CD14-positive monocyte (primary cell): ENCODE data around the gene OR2T27. TPM values are rescaled to one million over a fixed set of nuclear protein-coding genes. Genes with fewer than 3 reads are reported as not detected.
A peak's percentile ranks its signal among the peaks of the same experiment; 100 is the strongest.

Experiments
- DNase-seq, 3 donors: peaks; one replicate each; pipeline ENCODE4 v3.0.0-alpha.2; 2011 to 2022
- H2AFZ ChIP-seq: 2 replicates; pipeline ENCODE4 v1.6.0; 2012; ENCODE audit warnings: mild to moderate bottlenecking, low read depth, low read length, inconsistent platforms; ENCODE audit not compliant: insufficient read depth, poor library complexity, severe bottlenecking
- H3K27ac ChIP-seq, 2 donors: 1 replicate in 1 of 2; 2 replicates in 1 of 2; pipeline ENCODE4 v1.5.1; 2012 to 2013; ENCODE audit warnings: low read length in 2 of 2, control low read depth in 1 of 2, inconsistent platforms in 1 of 2, low read depth in 1 of 2, mild to moderate bottlenecking in 1 of 2
- H3K27me3 ChIP-seq, 2 donors: one replicate each; pipeline versions ENCODE4 v1.6.0 to v1.6.1; 2011 to 2013; ENCODE audit warnings: low read length in 2 of 2; ENCODE audit not compliant: control insufficient read depth in 2 of 2, insufficient read depth in 2 of 2
- H3K36me3 ChIP-seq, 2 donors: replicated peaks in 1 of 2; 1 replicate in 1 of 2; 2 replicates in 1 of 2; pipeline versions ENCODE4 v1.5.1 to v1.6.1; 2012 to 2013; ENCODE audit warnings: low read length in 2 of 2, control low read depth in 1 of 2, inconsistent platforms in 1 of 2, mild to moderate bottlenecking in 1 of 2; ENCODE audit not compliant: insufficient read depth in 2 of 2, control insufficient read depth in 1 of 2
- H3K4me1 ChIP-seq, 2 donors: 1 replicate in 1 of 2; 2 replicates in 1 of 2; pipeline versions ENCODE4 v1.5.1 to v1.6.1; 2012 to 2013; ENCODE audit warnings: low read length in 2 of 2, control low read depth in 1 of 2, inconsistent platforms in 1 of 2, mild to moderate bottlenecking in 1 of 2, moderate library complexity in 1 of 2; ENCODE audit not compliant: insufficient read depth in 2 of 2, control insufficient read depth in 1 of 2
- H3K4me2 ChIP-seq: replicated peaks from 2 replicates; pipeline ENCODE3; 2012; ENCODE audit warnings: low read length, moderate library complexity, mild to moderate bottlenecking; ENCODE audit not compliant: poor library complexity, severe bottlenecking; ENCODE audit errors: extremely low read depth
- H3K4me3 ChIP-seq, 3 experiments: fragments of 200-600 bp in 1 of 3; sonication (generic) in 1 of 3; replicated peaks in 1 of 3; 1 replicate in 2 of 3; 2 replicates in 1 of 3; pipeline ENCODE4 v1.5.1; 2011 to 2013; ENCODE audit warnings: low read length in 3 of 3, mild to moderate bottlenecking in 3 of 3, control low read depth in 2 of 3, low read depth in 2 of 3, inconsistent platforms in 1 of 3, moderate library complexity in 1 of 3
- H3K79me2 ChIP-seq: 2 replicates; pipeline ENCODE4 v1.6.0; 2012; ENCODE audit warnings: mild to moderate bottlenecking, control low read depth, inconsistent platforms, low read length, moderate library complexity; ENCODE audit not compliant: insufficient read depth
- H3K9ac ChIP-seq: 2 replicates; pipeline ENCODE4 v1.6.0; 2017; ENCODE audit warnings: low read length, mild to moderate bottlenecking; ENCODE audit not compliant: insufficient read depth, poor library complexity, severe bottlenecking
- H3K9me3 ChIP-seq, 2 donors: replicated peaks in 1 of 2; 1 replicate in 1 of 2; 2 replicates in 1 of 2; pipeline versions ENCODE4 v1.5.1 to v1.6.1; 2012 to 2013; ENCODE audit warnings: low read length in 2 of 2, control low read depth in 1 of 2; ENCODE audit not compliant: control insufficient read depth in 1 of 2, insufficient read depth in 1 of 2
- H4K20me1 ChIP-seq: 2 replicates; pipeline ENCODE4 v1.6.0; 2012; ENCODE audit warnings: mild to moderate bottlenecking, low read length, control low read depth, moderate library complexity; ENCODE audit not compliant: insufficient read depth
- H3K27ac Mint-ChIP-seq, 7 donors: one replicate each; pipeline ENCODE4 v1.8.0; 2020; ENCODE audit warnings: mild to moderate bottlenecking in 7 of 7, mixed read lengths in 7 of 7, moderate library complexity in 6 of 7, inconsistent platforms in 2 of 7
- H3K27me3 Mint-ChIP-seq, 3 donors: one replicate each; pipeline ENCODE4 v1.8.0; 2021 to 2022; ENCODE audit warnings: low read depth in 3 of 3, mild to moderate bottlenecking in 3 of 3, mixed read lengths in 3 of 3, moderate library complexity in 3 of 3, inconsistent platforms in 1 of 3
- H3K36me3 Mint-ChIP-seq, 2 donors: one replicate each; pipeline ENCODE4 v1.8.0; 2020; ENCODE audit warnings: mixed read lengths in 2 of 2, inconsistent platforms in 1 of 2, mild to moderate bottlenecking in 1 of 2
- H3K4me1 Mint-ChIP-seq: one replicate; pipeline ENCODE4 v1.8.0; 2020; ENCODE audit warnings: mild to moderate bottlenecking, mixed read lengths
- H3K4me3 Mint-ChIP-seq, 2 donors: one replicate each; pipeline ENCODE4 v1.8.0; 2020; ENCODE audit warnings: mild to moderate bottlenecking in 2 of 2, mixed read lengths in 2 of 2, moderate library complexity in 1 of 2
- H3K9me3 Mint-ChIP-seq, 7 donors: one replicate each; pipeline ENCODE4 v1.8.0; 2020 to 2022; ENCODE audit warnings: mixed read lengths in 7 of 7, mild to moderate bottlenecking in 6 of 7, moderate library complexity in 6 of 7, inconsistent platforms in 2 of 7
- WGBS: methylation state at CpG from one replicate; pipeline ENCODE4 v1.1.5; 2013; ENCODE audit warnings: missing lambda C conversion rate; ENCODE audit not compliant: insufficient coverage; 5-methylcytosine and 5-hydroxymethylcytosine counted together
- intact Hi-C, 2 donors: fragments of 100-400 bp; cut with micrococcal nuclease; formaldehyde crosslinking; loops; one replicate each; pipeline versions ENCODE4 v1.15.0 to v1.15.1; 2023
- polyA plus RNA-seq, 3 donors: library from polyadenylated mRNA; depleted of rRNA in 1 of 3; unstranded in 2 of 3; stranded (reverse) in 1 of 3; fragments of 300-500 nt in 2 of 3; fragments of >200 nt in 1 of 3; fragmentation: Illumina TruSeq in 2 of 3; gene quantifications; 1 replicate in 2 of 3; 2 replicates in 1 of 3; pipeline ENCODE4 v1.2.3, GENCODE V29; 2012 to 2021
- TF ChIP-seq, protein P1 (sequence below): fragments of 200-600 bp; IDR thresholded peaks from one replicate; pipeline ENCODE4 v1.8.0; 2022; ENCODE audit warnings: antibody characterized with exemption, mild to moderate bottlenecking

OR2T27 gene
- polyA plus RNA-seq, 3 donors, result not detected

DNA sequence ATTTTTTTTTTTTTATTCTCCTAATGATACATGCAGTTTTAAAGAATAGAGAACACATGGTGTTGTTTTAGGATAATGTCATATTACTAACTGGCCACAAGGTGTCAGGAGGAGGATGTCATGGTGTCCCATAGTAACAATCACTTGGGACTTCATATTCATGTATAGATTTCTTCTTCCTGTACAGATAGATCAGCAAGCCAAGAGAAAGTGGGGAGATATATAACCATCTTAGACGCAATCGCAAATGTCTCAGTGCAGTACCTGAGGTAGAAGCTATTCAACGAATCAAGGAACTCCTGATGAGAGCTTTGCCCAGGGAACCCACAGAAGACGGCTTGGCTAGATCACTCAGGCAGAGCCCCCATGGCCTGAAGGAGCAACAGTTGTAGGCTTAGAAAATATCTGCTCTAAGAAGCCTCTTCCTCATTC, 32.7 kb downstream of the OR2T27 start:
- Mint-ChIP-seq H3K27ac (no peak overlapping the region), H3K4me3 (no peak overlapping the region), H3K36me3 (no peaks in the 10 kb centered on the region), H3K27me3 (no peaks in the 10 kb centered on the region), H3K4me1 (no peaks in the 10 kb centered on the region), H3K9me3 (no peaks in the 10 kb centered on the region)
- Histone ChIP-seq H3K4me3 (no peak overlapping the region), H3K4me1 (no peaks in the 10 kb centered on the region), H3K27ac (no peak overlapping the region), H3K79me2 (no peaks in the 10 kb centered on the region), H3K9ac (no peak overlapping the region), H3K9me3 (no peaks in the 10 kb centered on the region), H3K36me3 (no peaks in the 10 kb centered on the region), H2AFZ (peak overlapping the region; percentile 36), H3K4me2 (no peak overlapping the region), H3K27me3 (no peaks in the 10 kb centered on the region), H4K20me1 (no peaks in the 10 kb centered on the region)
- peak; percentile 30 to 56 (median 40) for DNase-seq
- TF ChIP-seq, protein P1, sequence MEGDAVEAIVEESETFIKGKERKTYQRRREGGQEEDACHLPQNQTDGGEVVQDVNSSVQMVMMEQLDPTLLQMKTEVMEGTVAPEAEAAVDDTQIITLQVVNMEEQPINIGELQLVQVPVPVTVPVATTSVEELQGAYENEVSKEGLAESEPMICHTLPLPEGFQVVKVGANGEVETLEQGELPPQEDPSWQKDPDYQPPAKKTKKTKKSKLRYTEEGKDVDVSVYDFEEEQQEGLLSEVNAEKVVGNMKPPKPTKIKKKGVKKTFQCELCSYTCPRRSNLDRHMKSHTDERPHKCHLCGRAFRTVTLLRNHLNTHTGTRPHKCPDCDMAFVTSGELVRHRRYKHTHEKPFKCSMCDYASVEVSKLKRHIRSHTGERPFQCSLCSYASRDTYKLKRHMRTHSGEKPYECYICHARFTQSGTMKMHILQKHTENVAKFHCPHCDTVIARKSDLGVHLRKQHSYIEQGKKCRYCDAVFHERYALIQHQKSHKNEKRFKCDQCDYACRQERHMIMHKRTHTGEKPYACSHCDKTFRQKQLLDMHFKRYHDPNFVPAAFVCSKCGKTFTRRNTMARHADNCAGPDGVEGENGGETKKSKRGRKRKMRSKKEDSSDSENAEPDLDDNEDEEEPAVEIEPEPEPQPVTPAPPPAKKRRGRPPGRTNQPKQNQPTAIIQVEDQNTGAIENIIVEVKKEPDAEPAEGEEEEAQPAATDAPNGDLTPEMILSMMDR, result peak; percentile 58
- intact Hi-C loops, result loop anchor here (5.0 kb wide), 1 partner anchor 185 kb away; no protein-coding TSS in a partner anchor
- WGBS, result 57% methylated on average over 3 of the region's 4 CpGs

DNA sequence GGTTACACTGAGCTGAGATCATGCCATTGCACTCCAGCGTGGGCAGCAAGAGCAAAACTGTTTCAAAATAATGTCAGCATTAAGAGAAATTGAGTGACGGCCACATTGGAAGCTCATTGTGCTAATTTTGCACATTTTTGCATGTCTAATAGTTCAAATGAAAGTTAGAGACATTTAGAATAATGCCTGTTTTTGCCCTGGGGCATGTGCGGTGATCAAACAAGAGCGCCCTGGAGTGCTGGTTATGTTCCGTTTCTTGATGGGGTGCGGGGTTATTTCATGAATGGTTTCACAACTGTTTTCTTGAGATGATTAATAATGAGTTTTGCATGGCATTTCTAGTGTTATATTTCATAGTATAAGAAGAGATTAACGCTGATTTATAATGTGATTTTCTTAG, 33.6 kb downstream of the OR2T27 start:
- H3K27me3 ChIP-seq, result no peaks in the 10 kb centered on the region
- H3K4me1 Mint-ChIP-seq, result no peaks in the 10 kb centered on the region
- H2AFZ ChIP-seq, result no peak overlapping the region
- H3K9me3 Mint-ChIP-seq, result no peaks in the 10 kb centered on the region
- no peaks in the 10 kb centered on the region for H3K36me3 Mint-ChIP-seq
- TF ChIP-seq, protein P1, result no peak
- H3K4me3 ChIP-seq, result no peak overlapping the region
- no peak overlapping the region for H3K27ac ChIP-seq
- no peak overlapping the region for H3K27ac Mint-ChIP-seq
- no peak for DNase-seq
- H3K36me3 ChIP-seq, result no peaks in the 10 kb centered on the region
- 92% methylated on average over 4 of the region's 7 CpGs for whole genome bisulfite sequencing
- H3K9ac ChIP-seq, result no peak overlapping the region
- H3K9me3 ChIP-seq, result no peaks in the 10 kb centered on the region
- H4K20me1 ChIP-seq, result no peaks in the 10 kb centered on the region
- H3K27me3 Mint-ChIP-seq, result no peaks in the 10 kb centered on the region
- intact Hi-C loops, result loop anchor here (5.0 kb wide), 1 partner anchor 186 kb away; no protein-coding TSS in a partner anchor
- no peak overlapping the region for H3K4me3 Mint-ChIP-seq
- H3K79me2 ChIP-seq, result no peaks in the 10 kb centered on the region
- no peak overlapping the region for H3K4me2 ChIP-seq
- H3K4me1 ChIP-seq, result no peaks in the 10 kb centered on the region
